HUES6 (cell line): ENCODE measurements around the gene PIEZO1.

Experiments used
- H3K27ac ChIP-seq: 2 replicates; pipeline ENCODE4 v1.7.0; 2013; ENCODE audit warnings: low read depth, mild to moderate bottlenecking, low read length, inconsistent platforms
- H3K27me3 ChIP-seq: 2 replicates; pipeline ENCODE4 v1.6.1; 2013; ENCODE audit warnings: low read length; ENCODE audit not compliant: control insufficient read depth, insufficient read depth
- H3K36me3 ChIP-seq: 2 replicates; pipeline ENCODE4 v1.6.1; 2013; ENCODE audit warnings: low read length; ENCODE audit not compliant: control insufficient read depth, insufficient read depth
- H3K4me1 ChIP-seq: 2 replicates; pipeline ENCODE4 v1.6.1; 2013; ENCODE audit warnings: low read length; ENCODE audit not compliant: control insufficient read depth, insufficient read depth
- H3K4me3 ChIP-seq: 2 replicates; pipeline ENCODE4 v1.5.1; 2013; ENCODE audit warnings: low read depth, low read length
- H3K9ac ChIP-seq: one replicate; pipeline ENCODE4 v1.6.1; 2013; ENCODE audit warnings: mild to moderate bottlenecking, low read length
- H3K9me3 ChIP-seq: 2 replicates; pipeline ENCODE4 v1.6.1; 2013; ENCODE audit warnings: low read depth, low read length; ENCODE audit not compliant: control insufficient read depth, insufficient read depth

The PIEZO1 gene

DNA sequence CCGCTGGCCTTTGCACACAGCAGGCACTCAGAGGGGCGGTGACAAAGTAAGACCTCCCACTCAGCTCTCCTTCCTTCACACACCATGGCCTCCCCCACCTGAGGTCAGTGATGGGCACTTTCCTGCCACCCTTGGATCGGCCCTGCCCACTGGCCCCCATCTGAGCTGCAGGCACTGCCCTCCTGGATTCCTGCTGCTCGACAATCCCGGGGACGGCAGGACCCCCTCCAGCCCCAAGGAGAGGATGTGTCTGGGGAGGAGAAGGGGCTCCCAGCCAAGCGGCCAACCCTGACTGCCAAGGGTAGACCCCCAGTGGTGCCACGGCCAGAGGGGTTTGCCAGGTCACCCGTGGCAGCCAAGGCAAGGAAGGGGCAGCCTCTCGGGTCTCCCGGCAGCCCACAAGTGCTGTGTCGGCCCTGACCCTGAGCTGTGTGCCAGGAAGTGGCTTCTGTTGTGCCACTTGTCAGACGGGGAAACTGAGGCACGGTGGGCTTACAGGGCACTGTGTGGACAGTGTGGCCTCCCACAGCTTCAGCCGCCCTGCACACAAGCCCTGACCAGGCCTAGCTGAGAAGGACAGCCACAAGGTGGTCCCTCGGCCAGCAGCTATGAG, 22.7 kb downstream of the PIEZO1 start:
- H3K4me3 ChIP-seq = no peak overlapping the region
- no peaks in the 10 kb centered on the region for H3K9me3 ChIP-seq
- H3K9ac ChIP-seq = no peak overlapping the region
- H3K27me3 ChIP-seq = peaks cover 63% of the 10 kb centered on the region; the same call in 1 of the 2 replicates
- H3K36me3 ChIP-seq = no peaks in the 10 kb centered on the region
- H3K4me1 ChIP-seq = peaks cover 49% of the 10 kb centered on the region
- no peak overlapping the region for H3K27ac ChIP-seq

DNA sequence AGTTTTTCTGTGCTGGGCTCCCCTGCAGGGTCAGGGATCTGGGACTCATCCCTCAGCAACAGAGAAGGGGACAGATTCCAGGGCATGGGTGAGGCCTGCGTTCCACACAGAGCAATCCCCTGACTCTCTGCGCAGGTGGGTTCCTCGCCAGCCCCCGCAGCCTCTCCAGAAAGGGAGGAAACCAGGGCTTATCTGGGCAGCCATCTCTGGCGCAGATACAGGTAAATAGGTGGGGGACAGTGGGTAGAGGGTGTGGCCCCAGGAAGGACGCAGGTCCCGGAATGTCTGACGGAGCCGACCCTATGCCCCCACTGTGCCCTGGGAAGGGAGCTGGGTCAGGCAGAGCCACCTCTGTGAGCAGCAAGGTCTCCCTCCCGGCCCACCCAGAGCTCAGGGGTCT, 23.2 kb downstream of the PIEZO1 start:
- Histone ChIP-seq H3K9me3 (no peaks in the 10 kb centered on the region), H3K36me3 (no peaks in the 10 kb centered on the region), H3K9ac (no peak overlapping the region), H3K4me1 (peaks cover 49% of the 10 kb centered on the region), H3K4me3 (no peak overlapping the region), H3K27ac (no peak overlapping the region), H3K27me3 (peaks cover 57% of the 10 kb centered on the region; the same call in 1 of the 2 replicates)

DNA sequence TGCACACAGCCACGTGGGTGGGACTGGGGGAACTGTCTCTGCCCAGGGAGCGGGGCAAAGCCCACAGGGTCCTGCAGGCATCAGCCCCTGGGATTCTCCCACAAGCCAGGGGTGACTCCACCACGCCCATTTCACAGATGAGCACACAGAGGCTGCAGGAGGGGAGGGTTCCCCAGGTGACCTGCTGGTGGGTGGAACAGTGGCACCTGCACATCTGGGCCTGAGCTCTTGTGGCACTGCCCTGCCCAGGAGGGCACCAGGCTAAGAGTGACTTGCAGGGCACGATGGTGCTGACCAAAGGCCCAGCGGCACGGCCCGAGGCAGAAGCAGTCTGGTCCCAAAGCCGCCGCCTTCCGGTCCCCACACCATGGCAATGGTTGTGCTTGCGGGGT, 23.9 kb downstream of the PIEZO1 start:
- Histone ChIP-seq H3K9ac (no peak overlapping the region), H3K4me3 (no peak overlapping the region), H3K4me1 (peaks cover 49% of the 10 kb centered on the region), H3K36me3 (no peaks in the 10 kb centered on the region), H3K27me3 (peaks cover 50% of the 10 kb centered on the region; the same call in 1 of the 2 replicates), H3K9me3 (no peaks in the 10 kb centered on the region), H3K27ac (no peak overlapping the region)

GRCh38 chr16:88760424-88761142, 24.4 kb downstream of the PIEZO1 start:
- Histone ChIP-seq H3K36me3 (no peaks in the 10 kb centered on the region), H3K27me3 (peaks cover 46% of the 10 kb centered on the region; the same call in 1 of the 2 replicates), H3K9me3 (no peaks in the 10 kb centered on the region), H3K4me1 (peaks cover 49% of the 10 kb centered on the region), H3K9ac (no peak overlapping the region), H3K4me3 (no peak overlapping the region), H3K27ac (no peak overlapping the region)

DNA sequence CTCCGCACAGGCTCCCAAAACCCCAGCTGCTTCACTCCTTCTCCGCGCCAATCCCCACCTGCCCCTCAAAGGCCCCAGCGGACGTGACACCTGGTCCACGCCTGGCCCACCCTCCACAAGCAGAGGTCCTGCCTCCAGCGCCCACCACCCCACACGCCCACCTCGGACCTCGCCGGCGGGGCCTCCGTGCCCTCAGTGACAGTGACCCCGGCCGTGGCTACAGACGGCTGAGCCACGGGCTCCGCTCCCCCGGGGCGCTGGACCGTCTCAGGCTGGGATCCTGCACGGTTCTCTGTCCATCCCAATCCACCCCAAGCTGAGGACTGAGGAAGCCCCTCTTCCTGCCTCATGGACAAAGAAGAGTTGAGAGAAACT, 25.1 kb downstream of the PIEZO1 start:
- Histone ChIP-seq H3K27ac (no peak overlapping the region), H3K9ac (no peak overlapping the region), H3K9me3 (no peaks in the 10 kb centered on the region), H3K27me3 (peaks cover 43% of the 10 kb centered on the region; the same call in 1 of the 2 replicates), H3K36me3 (no peaks in the 10 kb centered on the region), H3K4me3 (no peak overlapping the region), H3K4me1 (peaks cover 52% of the 10 kb centered on the region)

- Histone ChIP-seq H3K9me3 (no peaks in the 10 kb centered on the region), H3K27me3 (peaks cover 42% of the 10 kb centered on the region; the same call in 1 of the 2 replicates), H3K9ac (peak overlapping the region; percentile 37), H3K4me1 (peaks cover 54% of the 10 kb centered on the region), H3K36me3 (no peaks in the 10 kb centered on the region), H3K27ac (no peak overlapping the region), H3K4me3 (no peak overlapping the region)
Observed at GRCh38 chr16:88759245-88759975, 25.6 kb downstream of the PIEZO1 start.

GRCh38 chr16:88758944-88759244, 26.1 kb downstream of the PIEZO1 start:
- Histone ChIP-seq H3K27ac (no peak overlapping the region), H3K27me3 (peaks cover 37% of the 10 kb centered on the region; the same call in 1 of the 2 replicates), H3K36me3 (no peaks in the 10 kb centered on the region), H3K4me3 (no peak overlapping the region), H3K9me3 (no peaks in the 10 kb centered on the region), H3K9ac (no peak overlapping the region), H3K4me1 (peaks cover 53% of the 10 kb centered on the region)

DNA sequence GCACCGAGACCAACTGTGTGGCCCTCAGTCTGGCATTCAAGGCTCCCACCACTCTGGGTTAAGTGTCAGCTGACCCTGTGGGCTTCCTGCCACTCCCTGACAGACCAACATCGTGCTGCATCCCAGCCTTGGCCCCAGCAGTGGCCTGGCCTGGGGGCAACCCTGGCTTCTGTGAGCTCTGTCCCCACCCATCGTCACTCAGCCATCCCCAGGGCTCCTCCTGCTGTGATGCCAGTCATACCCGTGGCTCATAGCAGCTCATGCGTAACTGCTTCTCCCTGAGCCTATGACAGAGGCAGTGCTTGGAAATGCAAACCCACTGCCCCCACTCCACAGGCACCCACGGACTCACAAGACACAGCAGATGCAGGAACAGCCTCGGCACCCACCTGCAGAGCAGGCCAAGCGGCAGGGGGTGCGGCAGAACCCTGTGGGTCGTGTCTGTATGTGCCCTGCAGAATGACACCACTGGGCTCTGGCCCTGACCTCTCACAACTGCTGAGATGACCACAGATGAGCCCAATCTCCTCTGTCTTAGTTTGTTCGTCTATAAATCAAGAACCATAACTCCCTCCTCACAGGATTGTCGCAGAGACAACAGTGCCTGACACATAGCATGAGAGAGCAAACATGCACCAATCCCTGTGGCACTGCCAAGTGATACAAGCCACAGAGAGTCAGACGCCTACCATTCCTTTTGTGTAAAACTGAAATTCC, 26.6 kb downstream of the PIEZO1 start:
- Histone ChIP-seq H3K27me3 (peaks cover 35% of the 10 kb centered on the region; the same call in 1 of the 2 replicates), H3K9me3 (no peaks in the 10 kb centered on the region), H3K27ac (no peak overlapping the region), H3K4me3 (no peak overlapping the region), H3K4me1 (peaks cover 48% of the 10 kb centered on the region), H3K9ac (no peak overlapping the region), H3K36me3 (no peaks in the 10 kb centered on the region)

DNA sequence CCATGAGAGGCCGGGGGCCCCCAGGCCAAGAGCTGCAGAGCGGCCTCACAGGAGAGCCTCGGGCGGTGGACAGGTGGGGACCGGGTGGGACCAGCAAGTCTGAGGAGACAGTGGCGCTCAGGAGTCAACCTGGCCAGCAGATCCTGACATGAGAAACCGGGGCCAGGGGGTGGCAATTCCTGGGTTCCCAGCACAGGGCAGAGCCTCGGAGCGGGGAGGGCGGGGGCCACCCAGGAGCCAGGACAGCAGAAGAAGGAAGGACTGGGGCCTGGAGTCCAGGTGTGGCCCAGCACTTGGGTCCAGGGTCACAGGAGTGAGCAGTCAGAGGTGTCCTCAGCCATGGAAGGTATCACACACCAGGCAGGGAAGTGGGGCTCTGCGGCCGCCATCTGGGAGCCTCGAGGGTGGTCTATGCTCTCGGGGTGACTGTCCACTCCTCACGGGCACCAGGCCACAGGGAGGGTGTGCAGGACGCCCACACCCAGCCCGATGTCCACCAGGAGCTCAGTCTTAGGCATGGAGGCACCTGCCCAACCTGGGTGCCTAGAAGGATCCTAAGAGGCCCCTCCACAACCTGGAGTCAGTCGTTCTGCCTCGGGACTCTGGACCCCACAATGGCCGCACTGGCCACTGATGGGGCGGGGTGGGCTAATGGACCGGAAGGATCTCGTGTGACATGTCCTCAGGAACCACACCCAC, 29.1 kb downstream of the PIEZO1 start:
- H3K4me3 ChIP-seq = no peak overlapping the region
- no peak overlapping the region for H3K27ac ChIP-seq
- peaks cover 34% of the 10 kb centered on the region for H3K4me1 ChIP-seq
- H3K36me3 ChIP-seq = no peaks in the 10 kb centered on the region
- no peaks in the 10 kb centered on the region for H3K9me3 ChIP-seq
- peaks cover 26% of the 10 kb centered on the region; the same call in 1 of the 2 replicates for H3K27me3 ChIP-seq
- no peak overlapping the region for H3K9ac ChIP-seq

DNA sequence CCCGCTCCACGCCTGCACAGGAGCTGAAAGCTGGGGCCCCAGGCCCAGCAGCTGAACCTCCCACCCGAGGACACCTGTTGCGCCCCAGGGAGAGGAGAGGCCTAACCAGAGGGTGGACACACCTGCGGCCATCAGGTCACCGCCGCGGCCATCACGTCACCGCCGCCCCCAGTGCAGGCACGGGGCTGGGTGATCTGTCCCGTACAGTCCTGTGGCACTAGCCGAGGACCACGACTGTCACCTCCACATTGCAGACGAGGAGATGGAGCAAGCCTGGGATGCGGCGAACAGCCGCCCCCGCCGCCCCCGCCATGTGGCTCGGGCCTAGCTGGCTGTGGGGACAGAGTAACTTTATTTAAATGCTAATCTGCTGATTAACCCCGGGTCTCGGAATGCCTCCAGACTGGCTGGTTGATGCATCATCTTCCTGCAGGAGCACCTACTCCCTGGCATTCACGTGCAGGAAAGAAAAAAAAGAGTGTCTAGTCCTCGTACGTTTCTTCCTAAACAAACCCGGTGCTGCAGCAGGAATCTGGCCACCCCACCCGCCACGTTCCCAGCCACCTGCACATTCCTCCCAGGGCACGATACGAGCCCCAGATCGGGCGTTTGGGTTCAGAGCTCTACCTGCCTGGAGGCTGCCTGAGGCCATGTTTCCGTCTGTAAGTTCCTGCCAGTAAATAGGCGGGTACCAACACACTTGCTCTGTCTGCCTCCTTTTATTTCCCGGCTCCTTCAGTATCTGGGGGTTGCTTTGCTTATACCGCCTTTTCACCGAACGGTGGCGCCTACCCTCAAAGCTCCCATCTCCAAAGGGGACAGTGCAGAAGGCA, 29.9 kb downstream of the PIEZO1 start:
- Histone ChIP-seq H3K9ac (no peak overlapping the region), H3K27ac (0 out of 2 replicates have a peak overlapping the region, but pooled peaks have one; percentile 23), H3K4me3 (no peak overlapping the region), H3K4me1 (peaks cover 34% of the 10 kb centered on the region), H3K27me3 (peaks cover 19% of the 10 kb centered on the region; the same call in 1 of the 2 replicates), H3K9me3 (no peaks in the 10 kb centered on the region), H3K36me3 (no peaks in the 10 kb centered on the region)
